SK-N-SH (cell line): ENCODE results near the gene CISTR.

Experiments used
- CHD2 ChIP-seq: fragments of 150-350 bp; IDR thresholded peaks from 2 replicates; pipeline ENCODE4 v1.6.1; 2018; ENCODE audit warnings: low read length; ENCODE audit not compliant: partially characterized antibody
- CTCF ChIP-seq: fragments of 200-600 bp; sonication (generic); IDR thresholded peaks from 2 replicates; pipeline ENCODE4 v1.6.1; 2017; ENCODE audit warnings: antibody characterized with exemption, mild to moderate bottlenecking, moderate library complexity
- ELF1 ChIP-seq: IDR thresholded peaks from 2 replicates; pipeline ENCODE4 v1.4.0; 2012
- EZH2phosphoT487 ChIP-seq: fragments of 200-600 bp; sonication (generic); IDR thresholded peaks from 2 replicates; pipeline ENCODE4 v1.6.1; 2017; ENCODE audit warnings: low read depth, mixed run types, mild to moderate bottlenecking, antibody characterized with exemption, moderate library complexity, borderline replicate concordance
- FOSL2 ChIP-seq: IDR thresholded peaks from 2 replicates; pipeline ENCODE4 v1.4.0; 2012; ENCODE audit warnings: low read depth, mild to moderate bottlenecking, moderate library complexity, borderline replicate concordance
- GABPA ChIP-seq: IDR thresholded peaks from 2 replicates; pipeline ENCODE4 v1.4.0; 2012; ENCODE audit warnings: low read depth, mild to moderate bottlenecking
- MAX ChIP-seq: IDR thresholded peaks from 2 replicates; pipeline ENCODE4 v1.4.0; 2012; ENCODE audit warnings: low read depth
- POLR2AphosphoS5 ChIP-seq: IDR thresholded peaks from 2 replicates; pipeline ENCODE4 v1.6.1; 2012; ENCODE audit warnings: low read depth, low read length
- REST ChIP-seq: IDR thresholded peaks from 2 replicates; pipeline ENCODE4 v1.6.1; 2012; ENCODE audit warnings: mild to moderate bottlenecking, low read depth, low read length, moderate library complexity
- RXRA ChIP-seq: IDR thresholded peaks from 2 replicates; pipeline ENCODE4 v1.4.0; 2012; ENCODE audit warnings: low read depth, mild to moderate bottlenecking, borderline replicate concordance
- TAF1 ChIP-seq: IDR thresholded peaks from 2 replicates; pipeline ENCODE4 v1.6.1; 2012; ENCODE audit warnings: low read depth, mild to moderate bottlenecking, low read length, moderate library complexity, borderline replicate concordance
- YY1 ChIP-seq: IDR thresholded peaks from 2 replicates; pipeline ENCODE4 v1.4.0; 2012; ENCODE audit warnings: low read depth, mild to moderate bottlenecking

GRCh38 chr12:53706080-53706479, 45.7 kb downstream of the CISTR start:
- no peak for TF ChIP-seq CTCF
- no peak for TF ChIP-seq EZH2phosphoT487
- no peak for TF ChIP-seq GABPA
- TF ChIP-seq REST = no peak
- no peak for TF ChIP-seq YY1
- TF ChIP-seq MAX = no peak
- no peak for TF ChIP-seq CHD2
- TF ChIP-seq ELF1 = no peak
- TF ChIP-seq POLR2AphosphoS5 = no peak
- TF ChIP-seq RXRA = no peak
- no peak for TF ChIP-seq FOSL2
- no peak for TF ChIP-seq TAF1
